H1 (cell line): ENCODE results near the gene TCHH. TPM values are rescaled to one million over a fixed set of nuclear protein-coding genes. Genes with fewer than 3 reads are reported as not detected.

Source experiments
- GABPA ChIP-seq: IDR thresholded peaks from 2 replicates; pipeline ENCODE4 v1.6.1; 2011; ENCODE audit warnings: mild to moderate bottlenecking, low read length, moderate library complexity, borderline replicate concordance; ENCODE audit not compliant: insufficient read depth
- polyA plus RNA-seq, 7 experiments: library from polyadenylated mRNA; depleted of rRNA in 3 of 7; stranded (reverse) in 5 of 7; unstranded in 2 of 7; fragments of >200 nt in 5 of 7; fragments of 200-250 nt in 2 of 7; gene quantifications; 1 replicate in 5 of 7; 2 replicates in 1 of 7; 4 replicates in 1 of 7; pipeline versions ENCODE4 v1.2.1 to v1.2.3, GENCODE V29; 2011 to 2013; ENCODE audit warnings: missing spikeins in 2 of 7, mixed read lengths in 2 of 7
- total RNA-seq: library from RNA; stranded (reverse); fragmentation: NEBNext Ultra II Directional; extraction: Animal tissue kit (Norgen Biotek cat#: 25700); gene quantifications from 2 replicates; pipeline ENCODE4 v1.2.1, GENCODE V29; 2021

The TCHH gene
- total and polyA plus RNA-seq, 2 of the 8 experiments (the other 6 are each of a cell fraction or from before 2014, with no cell fraction given) = 0.02 to 0.07 TPM

DNA sequence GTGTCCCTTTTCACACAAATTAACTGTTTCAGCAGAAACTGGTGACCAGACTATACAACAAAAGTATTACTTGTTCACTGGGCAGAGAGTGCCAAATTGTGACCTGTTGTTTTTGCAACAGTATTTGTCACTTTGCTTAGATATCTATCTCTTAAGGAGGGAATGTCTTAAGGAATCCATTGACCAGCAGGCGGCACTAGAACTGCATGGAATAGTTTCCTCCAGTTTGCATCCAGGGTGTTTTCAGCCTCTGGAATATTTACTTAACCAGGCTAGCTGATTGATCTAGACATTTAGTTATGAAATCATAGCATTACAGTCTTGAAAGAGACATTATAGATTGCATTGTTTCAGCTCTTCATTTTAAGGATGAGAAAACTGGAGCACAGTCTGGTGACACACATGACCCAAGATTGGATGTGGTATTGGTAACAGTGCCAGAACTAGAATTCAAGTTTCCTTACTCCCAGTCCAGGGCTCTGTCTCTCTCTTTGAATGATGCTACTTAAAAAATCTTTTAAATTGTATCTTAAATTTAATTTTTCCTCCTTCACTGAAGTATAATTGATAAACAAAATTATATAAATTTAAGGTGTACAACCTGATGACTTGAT is 26.8 kb upstream of the TCHH start (continued):
- TF ChIP-seq GABPA = no peak
